OCI-LY3 (cell line): ENCODE measurements around the gene OXTR.

ENCODE experiments used
- EZH2phosphoT487 ChIP-seq: fragments of 200-600 bp; shearing (Covaris generic); IDR thresholded peaks from 2 replicates; pipeline ENCODE4 v1.6.1; 2018; ENCODE audit warnings: antibody characterized with exemption, mixed run types, low read depth
- TF ChIP-seq, protein P1 (sequence below): fragments of 200-600, 300-600 bp; sonication (generic); IDR thresholded peaks from 2 replicates; pipeline ENCODE4 v1.5.1; 2014; ENCODE audit warnings: antibody characterized with exemption, low read length, low read depth

DNA sequence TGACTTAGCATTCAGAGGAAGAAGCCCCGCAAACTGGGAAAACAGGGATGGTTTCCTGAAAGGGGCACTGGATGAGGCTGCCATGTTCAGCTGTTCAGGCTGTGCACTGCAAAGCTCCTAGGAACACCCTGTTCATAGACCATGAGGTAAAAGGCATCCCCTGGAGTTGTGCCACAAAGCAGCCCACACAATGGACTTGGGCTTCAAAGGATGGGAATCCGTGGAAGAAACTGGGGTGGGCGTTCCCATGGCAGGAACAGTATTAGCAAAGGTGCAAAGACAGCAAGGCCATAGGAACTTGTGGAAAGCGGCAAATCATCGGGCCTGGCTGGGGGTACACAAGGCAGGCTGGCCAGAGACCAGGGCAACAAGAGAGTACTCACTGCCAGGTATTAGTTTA, 8.9 kb downstream of the OXTR start:
- TF ChIP-seq, protein P1, sequence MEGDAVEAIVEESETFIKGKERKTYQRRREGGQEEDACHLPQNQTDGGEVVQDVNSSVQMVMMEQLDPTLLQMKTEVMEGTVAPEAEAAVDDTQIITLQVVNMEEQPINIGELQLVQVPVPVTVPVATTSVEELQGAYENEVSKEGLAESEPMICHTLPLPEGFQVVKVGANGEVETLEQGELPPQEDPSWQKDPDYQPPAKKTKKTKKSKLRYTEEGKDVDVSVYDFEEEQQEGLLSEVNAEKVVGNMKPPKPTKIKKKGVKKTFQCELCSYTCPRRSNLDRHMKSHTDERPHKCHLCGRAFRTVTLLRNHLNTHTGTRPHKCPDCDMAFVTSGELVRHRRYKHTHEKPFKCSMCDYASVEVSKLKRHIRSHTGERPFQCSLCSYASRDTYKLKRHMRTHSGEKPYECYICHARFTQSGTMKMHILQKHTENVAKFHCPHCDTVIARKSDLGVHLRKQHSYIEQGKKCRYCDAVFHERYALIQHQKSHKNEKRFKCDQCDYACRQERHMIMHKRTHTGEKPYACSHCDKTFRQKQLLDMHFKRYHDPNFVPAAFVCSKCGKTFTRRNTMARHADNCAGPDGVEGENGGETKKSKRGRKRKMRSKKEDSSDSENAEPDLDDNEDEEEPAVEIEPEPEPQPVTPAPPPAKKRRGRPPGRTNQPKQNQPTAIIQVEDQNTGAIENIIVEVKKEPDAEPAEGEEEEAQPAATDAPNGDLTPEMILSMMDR = no peak
- TF ChIP-seq EZH2phosphoT487 = no peak
